ENCODE data around the gene CAPN5. TPM values are rescaled to one million over a fixed set of nuclear protein-coding genes. Genes with fewer than 3 reads are reported as not detected.

Gene CAPN5
- total RNA-seq, 2 experiments from 2014 or later, result 5.1 to 6.9 TPM

DNA sequence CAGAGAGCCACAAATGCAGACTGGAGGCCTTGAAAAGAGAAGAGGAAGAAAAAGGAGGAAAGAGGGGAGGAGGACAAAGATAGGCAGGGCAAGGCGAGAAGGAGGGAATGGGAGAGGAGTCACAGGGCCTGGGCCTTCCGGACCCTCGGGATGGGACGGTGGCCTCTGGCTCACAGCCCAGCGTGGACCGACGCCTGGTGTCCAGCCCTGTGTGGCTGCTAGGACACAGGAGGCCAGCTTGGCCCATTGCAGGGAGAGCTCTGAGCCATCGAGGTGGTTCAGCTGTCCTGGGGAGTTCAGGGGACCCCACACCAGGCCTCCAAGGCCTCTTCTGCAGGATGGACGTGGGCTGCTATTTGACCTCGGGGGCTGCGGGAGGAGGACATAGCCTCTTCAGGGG is 70.7 kb downstream of the CAPN5 start:
- no peak for ATAC-seq (ENCODE audit: poor library complexity)
- POLR2A ChIA-PET, result no interaction called here
- Mint-ChIP-seq H3K4me3 (no peak overlapping the region), H3K9me3 (no peaks in the 10 kb centered on the region), H3K36me3 (ENCODE audit: low read depth) (no peaks in the 10 kb centered on the region), H3K4me1 (ENCODE audit: low read depth) (peaks cover 6% of the 10 kb centered on the region), H3K27me3 (peaks cover 27% of the 10 kb centered on the region), H3K27ac (no peak overlapping the region)
- no peak for DNase-seq
- Histone ChIP-seq H3K4me1 (ENCODE audit: insufficient read depth, low read length) (peaks cover 6% of the 10 kb centered on the region), H3K27me3 (ENCODE audit: control insufficient read depth in 1 of 2, insufficient read depth in 2 of 2, low read length in 2 of 2) (no peaks in the 10 kb centered on the region), H3K36me3 (ENCODE audit: insufficient read depth, low read length) (no peaks in the 10 kb centered on the region), H3K9me3 (ENCODE audit: control insufficient read depth in 1 of 2, insufficient read depth in 1 of 2, low read length in 2 of 2) (no peaks in the 10 kb centered on the region), H3K27ac (ENCODE audit: low read depth in 1 of 2, low read length in 2 of 2) (no peak overlapping the region), H3K4me3 (ENCODE audit: low read length) (no peak overlapping the region)
- intact Hi-C loops (cut with DNase I, micrococcal nuclease), result no loop called here
- CTCF ChIA-PET, result interaction anchor here (1.3 kb wide), 1 partner anchor 30 kb away, joined by 3 read pairs; no protein-coding TSS in a partner anchor
- TF ChIP-seq, protein P1, sequence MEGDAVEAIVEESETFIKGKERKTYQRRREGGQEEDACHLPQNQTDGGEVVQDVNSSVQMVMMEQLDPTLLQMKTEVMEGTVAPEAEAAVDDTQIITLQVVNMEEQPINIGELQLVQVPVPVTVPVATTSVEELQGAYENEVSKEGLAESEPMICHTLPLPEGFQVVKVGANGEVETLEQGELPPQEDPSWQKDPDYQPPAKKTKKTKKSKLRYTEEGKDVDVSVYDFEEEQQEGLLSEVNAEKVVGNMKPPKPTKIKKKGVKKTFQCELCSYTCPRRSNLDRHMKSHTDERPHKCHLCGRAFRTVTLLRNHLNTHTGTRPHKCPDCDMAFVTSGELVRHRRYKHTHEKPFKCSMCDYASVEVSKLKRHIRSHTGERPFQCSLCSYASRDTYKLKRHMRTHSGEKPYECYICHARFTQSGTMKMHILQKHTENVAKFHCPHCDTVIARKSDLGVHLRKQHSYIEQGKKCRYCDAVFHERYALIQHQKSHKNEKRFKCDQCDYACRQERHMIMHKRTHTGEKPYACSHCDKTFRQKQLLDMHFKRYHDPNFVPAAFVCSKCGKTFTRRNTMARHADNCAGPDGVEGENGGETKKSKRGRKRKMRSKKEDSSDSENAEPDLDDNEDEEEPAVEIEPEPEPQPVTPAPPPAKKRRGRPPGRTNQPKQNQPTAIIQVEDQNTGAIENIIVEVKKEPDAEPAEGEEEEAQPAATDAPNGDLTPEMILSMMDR (IDR thresholded peaks at IDR 0.05), result no peak

DNA sequence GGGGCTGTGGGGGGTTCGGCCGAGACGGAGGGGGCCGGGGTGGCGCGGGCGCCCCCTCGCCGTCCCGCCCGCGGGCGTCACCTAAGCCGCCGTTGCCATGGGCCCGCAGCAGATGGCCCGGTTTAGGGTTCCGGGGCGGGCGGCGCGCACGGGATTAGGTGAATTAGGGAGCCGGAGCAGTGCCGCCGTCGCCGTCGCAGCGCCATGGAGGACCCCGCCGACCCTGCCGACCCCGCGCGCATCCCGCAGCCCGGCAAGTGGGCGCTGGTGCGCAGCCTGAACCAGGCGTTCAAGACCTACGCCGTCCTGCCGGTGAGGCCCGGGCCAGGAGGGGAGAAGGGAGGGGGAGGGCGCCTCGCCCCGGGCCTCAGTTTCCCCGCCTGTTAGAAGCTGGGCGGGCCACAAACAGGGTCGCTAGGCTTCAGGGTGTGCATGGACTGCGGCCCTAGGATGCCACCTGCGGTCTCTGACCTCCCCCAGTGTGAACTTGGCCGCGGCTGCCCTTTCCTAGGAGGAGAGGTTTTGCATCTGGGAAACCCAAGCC is 71.4 kb downstream of the CAPN5 start:
- no peak overlapping the region for H3K4me3 Mint-ChIP-seq
- no peaks in the 10 kb centered on the region for H3K36me3 ChIP-seq (ENCODE audit: insufficient read depth, low read length)
- H3K9me3 ChIP-seq (ENCODE audit: control insufficient read depth in 1 of 2, insufficient read depth in 1 of 2, low read length in 2 of 2), result no peaks in the 10 kb centered on the region
- DNase-seq, result no peak
- no peak for ATAC-seq (ENCODE audit: poor library complexity)
- H3K27me3 ChIP-seq (ENCODE audit: control insufficient read depth in 1 of 2, insufficient read depth in 2 of 2, low read length in 2 of 2), result no peaks in the 10 kb centered on the region
- H3K27me3 Mint-ChIP-seq, result peaks cover 27% of the 10 kb centered on the region
- no peak overlapping the region for H3K27ac ChIP-seq (ENCODE audit: low read depth in 1 of 2, low read length in 2 of 2)
- TF ChIP-seq, protein P1 (IDR thresholded peaks at IDR 0.05), result no peak
- H3K36me3 Mint-ChIP-seq (ENCODE audit: low read depth), result no peaks in the 10 kb centered on the region
- CTCF ChIA-PET, result no interaction called here
- H3K9me3 Mint-ChIP-seq, result no peaks in the 10 kb centered on the region
- H3K4me1 ChIP-seq (ENCODE audit: insufficient read depth, low read length), result peaks cover 8% of the 10 kb centered on the region
- POLR2A ChIA-PET, result no interaction called here
- peaks cover 6% of the 10 kb centered on the region for H3K4me1 Mint-ChIP-seq (ENCODE audit: low read depth)
- H3K4me3 ChIP-seq (ENCODE audit: low read length), result no peak overlapping the region
- H3K27ac Mint-ChIP-seq, result no peak overlapping the region
- intact Hi-C loops (cut with DNase I, micrococcal nuclease), result no loop called here

DNA sequence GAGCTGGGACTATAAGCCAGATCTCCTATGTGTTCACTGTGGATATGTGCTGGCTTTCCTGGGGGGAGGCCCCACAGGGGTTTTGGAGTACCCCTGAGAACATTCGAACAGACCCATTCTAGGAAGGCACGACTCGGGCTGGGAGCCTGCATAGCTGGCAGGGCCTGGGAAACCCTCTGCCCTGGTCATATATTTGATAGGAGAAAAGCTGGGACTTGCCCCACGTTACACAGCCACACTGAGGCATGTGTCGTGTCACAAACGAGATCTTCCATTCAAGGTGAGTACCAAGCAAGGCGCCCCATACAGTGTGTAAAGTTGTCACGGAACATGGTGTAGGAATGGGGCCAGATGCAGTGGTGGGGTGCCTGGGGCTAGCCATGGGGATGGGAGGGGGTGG is 72.4 kb downstream of the CAPN5 start:
- H3K27me3 Mint-ChIP-seq, result peaks cover 27% of the 10 kb centered on the region
- H3K4me3 ChIP-seq (ENCODE audit: low read length), result no peak overlapping the region
- intact Hi-C loops (cut with DNase I, micrococcal nuclease), result no loop called here
- peaks cover 8% of the 10 kb centered on the region for H3K4me1 ChIP-seq (ENCODE audit: insufficient read depth, low read length)
- H3K27ac Mint-ChIP-seq, result no peak overlapping the region
- H3K9me3 ChIP-seq (ENCODE audit: control insufficient read depth in 1 of 2, insufficient read depth in 1 of 2, low read length in 2 of 2), result no peaks in the 10 kb centered on the region
- H3K9me3 Mint-ChIP-seq, result no peaks in the 10 kb centered on the region
- no peaks in the 10 kb centered on the region for H3K36me3 ChIP-seq (ENCODE audit: insufficient read depth, low read length)
- peaks cover 6% of the 10 kb centered on the region for H3K4me1 Mint-ChIP-seq (ENCODE audit: low read depth)
- ChIA-PET CTCF (no interaction called here), POLR2A (no interaction called here)
- H3K27me3 ChIP-seq (ENCODE audit: control insufficient read depth in 1 of 2, insufficient read depth in 2 of 2, low read length in 2 of 2), result no peaks in the 10 kb centered on the region
- ATAC-seq (ENCODE audit: poor library complexity), result no peak
- DNase-seq, result no peak
- TF ChIP-seq, protein P1 (IDR thresholded peaks at IDR 0.05), result no peak
- H3K4me3 Mint-ChIP-seq, result no peak overlapping the region
- no peak overlapping the region for H3K27ac ChIP-seq (ENCODE audit: low read depth in 1 of 2, low read length in 2 of 2)
- H3K36me3 Mint-ChIP-seq (ENCODE audit: low read depth), result no peaks in the 10 kb centered on the region
